HG03354 (cell line): Measurements from ENCODE around the gene KIF6.

Experiments
- ATAC-seq: cut with Tn5 transposase; IDR thresholded peaks from one replicate; pipeline ENCODE4 v1.9.1; 2021; ENCODE audit warnings: mild to moderate bottlenecking; ENCODE audit not compliant: unreplicated experiment, poor library complexity, severe bottlenecking

Gene KIF6

DNA sequence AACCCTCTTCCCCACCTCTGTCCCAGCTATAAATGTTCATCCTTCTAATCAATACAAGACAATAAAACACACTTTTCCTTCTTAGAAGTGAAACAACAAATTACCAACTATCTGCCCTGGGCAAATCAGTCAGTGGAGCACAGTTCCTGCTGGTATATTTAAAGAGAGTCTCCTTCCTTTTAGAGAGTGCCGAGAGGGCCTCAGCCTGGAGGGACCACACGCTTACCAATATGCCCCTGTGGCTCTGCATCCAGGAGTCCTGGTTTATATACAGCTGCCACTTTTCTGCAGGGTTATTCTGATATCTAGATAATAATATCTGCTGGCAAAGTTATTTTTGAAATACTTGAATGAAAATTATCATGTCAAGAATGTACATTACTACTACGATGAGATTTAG, 315.3 kb downstream of the KIF6 start:
- ATAC-seq: no peak

DNA sequence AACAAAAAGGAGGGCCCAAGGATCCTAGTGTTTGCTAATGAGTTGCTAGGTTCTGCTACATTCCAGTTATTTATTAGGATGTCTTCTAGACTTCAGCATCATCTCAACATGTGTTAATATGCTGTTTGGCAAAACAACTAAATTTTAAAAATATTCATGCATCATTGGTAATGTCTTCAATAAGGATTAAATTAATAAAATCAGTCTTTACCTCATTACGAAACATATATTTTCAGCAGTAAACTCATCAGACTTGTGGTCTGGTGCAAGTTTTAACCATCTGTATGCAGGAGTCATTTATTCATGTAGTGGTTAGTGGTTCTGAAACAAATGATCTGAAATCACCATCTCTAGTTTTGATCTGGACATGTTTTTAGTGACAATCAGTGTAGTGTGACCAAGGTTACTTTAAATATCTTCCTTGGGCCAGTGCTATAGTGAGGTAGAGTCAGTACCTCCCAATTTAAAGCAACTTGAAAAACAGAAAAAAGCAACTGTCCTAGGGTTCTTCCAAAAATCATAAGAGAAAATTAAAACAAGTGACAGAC, 317.7 kb downstream of the KIF6 start:
- peak; percentile 81 for ATAC-seq

DNA sequence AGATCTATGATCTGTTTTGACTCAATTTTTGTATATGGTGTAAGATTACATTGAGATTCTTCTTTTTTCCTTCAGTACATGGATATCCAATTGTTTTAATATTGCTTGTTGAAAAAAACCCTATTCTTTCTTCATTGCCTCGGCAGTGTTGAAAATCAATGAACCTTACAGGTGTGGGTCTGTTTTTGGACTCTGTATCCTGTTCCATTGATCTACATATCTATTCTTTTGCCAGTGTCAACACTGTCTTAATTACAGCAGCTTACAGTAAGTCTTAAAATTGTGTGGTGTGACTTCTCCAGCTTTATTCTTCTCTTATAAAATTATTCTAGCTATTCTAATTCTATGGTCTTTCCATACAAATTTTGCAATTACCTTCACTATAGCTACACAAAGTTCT, 320.9 kb downstream of the KIF6 start:
- ATAC-seq: no peak

DNA sequence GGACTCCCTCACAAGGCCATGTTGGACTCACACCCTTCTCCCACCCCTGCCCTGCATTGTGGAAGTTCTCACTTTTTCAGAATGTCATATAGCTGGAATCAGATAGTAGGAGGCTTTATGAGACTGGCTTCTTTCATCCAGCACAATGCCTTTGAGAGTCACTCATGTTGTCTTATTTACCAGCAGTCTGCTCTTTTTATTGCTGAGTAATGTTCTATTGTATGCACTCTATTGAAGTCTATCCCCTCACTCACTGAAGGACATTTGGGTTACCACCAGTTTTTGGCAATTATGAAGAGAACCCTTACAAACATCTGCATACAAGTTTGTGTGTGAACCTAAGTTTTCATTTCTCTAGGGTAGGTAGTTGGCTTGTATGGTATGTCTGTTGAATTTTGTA, 321.9 kb downstream of the KIF6 start:
- ATAC-seq: no peak

DNA sequence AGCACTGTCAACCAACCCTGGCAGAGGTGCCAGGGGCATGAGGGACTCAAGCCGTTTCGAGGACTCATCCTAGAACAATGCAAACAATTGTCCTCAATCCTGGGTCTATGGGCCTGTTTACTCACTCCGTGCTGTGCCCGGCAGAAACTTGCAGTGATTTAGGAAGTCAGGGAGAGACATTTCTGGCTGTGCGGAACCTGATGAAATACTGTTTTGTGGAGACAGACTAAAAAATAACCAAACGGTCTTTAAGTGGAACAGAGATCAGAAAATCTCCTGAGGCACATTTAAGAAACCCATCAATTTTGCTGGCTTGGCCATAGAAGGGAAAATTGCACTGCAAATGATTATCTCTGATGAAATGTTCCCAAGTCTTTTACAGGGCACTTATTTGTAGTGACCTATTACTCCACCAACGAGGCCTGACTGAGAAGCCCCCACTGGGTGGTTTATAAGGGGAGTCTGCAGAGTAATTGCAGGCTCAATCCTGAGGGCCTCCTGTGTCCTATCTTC, 322.9 kb downstream of the KIF6 start:
- ATAC-seq: no peak

DNA sequence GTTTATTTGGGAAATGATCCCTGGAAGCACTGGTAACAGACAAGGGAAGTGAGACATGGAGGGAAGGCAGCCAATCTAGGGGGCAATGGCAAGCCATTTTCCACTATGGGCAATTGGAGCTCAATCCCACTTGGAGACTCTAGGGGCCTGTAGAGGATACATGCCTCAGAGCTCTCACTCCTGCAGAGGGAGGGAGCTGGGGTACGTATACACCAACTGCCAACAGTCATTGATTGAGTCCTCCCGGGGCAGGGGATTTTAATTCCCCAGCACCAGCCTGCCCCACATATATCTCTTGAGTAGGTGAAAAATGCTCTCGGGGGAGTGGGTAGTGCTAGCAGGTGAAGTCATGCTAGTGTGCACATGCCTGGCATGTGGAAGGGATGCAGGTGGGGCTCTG, 323.8 kb downstream of the KIF6 start:
- ATAC-seq: no peak

DNA sequence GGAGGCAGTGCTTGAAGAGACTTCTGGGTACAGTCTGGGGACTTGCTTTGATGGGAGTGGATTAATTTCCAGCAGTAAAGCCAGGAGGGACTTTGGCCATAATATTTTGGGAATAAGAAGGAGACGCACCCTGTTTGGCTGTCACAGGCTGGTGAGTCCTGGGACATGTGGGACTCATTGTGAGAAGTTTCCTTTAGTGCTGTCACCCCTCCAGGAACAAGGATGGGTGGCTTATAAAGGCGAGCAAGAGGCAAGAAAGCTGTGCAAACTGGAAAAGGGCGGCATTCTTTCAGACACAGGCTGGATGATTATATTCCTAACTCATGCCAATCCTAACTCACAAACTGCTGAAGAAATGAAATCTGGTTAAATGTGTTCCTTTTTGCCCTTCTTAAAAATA, 325.2 kb downstream of the KIF6 start:
- ATAC-seq: no peak

DNA sequence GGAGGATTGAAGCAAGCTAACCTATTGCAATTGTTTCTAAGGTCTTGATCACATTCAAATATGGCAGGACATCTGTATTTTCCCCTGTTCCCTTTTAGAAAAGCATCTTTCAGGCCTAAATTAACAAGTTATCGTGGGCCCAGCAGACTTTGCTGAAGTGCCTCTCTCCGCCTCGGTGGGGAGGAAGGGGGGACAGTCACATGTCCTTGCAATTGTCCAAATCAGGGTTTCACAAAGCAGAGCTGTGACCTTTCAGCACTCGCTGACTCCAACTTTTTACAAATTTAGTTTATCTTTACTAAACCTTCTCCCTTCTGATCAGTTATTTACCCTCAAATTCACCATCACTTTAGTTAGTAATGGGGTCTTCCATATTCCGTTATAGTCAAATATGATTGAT, 328.4 kb downstream of the KIF6 start:
- no peak for ATAC-seq

DNA sequence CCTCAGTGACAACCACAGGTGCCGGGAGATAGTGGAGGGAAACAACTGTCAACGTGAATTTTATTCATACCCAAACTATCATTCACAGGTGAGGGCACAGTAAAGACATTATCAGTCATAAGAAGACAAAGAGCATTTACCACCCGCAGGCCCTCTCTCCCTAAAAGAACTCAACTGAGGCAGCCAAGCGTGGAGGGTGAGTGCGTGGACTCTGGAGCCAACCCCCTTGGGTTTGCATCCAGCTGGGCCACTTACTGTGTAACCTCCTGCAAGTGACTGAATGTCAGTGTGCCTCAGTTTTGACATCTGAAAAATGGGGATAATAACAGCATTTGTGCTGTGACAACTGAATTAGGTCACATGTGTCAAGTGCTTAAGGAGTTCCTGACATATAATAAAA, 332.1 kb downstream of the KIF6 start:
- ATAC-seq: no peak

DNA sequence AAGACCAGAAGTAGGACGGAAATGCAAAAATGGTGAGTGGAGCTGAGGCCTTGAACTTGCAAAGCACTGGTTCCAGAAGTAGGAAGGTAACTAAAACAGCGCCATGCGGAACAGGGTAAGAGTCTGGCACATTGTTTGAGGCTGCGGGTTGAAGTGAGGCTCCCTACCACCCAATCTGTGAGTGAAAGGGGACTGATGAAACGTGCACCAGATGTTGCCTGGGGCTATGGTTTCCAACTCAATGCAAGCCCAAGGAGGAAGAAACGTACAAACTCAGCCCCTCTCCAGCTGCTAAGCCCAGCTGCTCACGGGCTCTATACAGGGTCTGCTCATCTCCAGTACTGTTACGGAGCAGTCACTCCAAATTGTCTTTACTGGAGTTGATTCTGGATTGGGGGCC, 334.0 kb downstream of the KIF6 start:
- ATAC-seq: no peak

DNA sequence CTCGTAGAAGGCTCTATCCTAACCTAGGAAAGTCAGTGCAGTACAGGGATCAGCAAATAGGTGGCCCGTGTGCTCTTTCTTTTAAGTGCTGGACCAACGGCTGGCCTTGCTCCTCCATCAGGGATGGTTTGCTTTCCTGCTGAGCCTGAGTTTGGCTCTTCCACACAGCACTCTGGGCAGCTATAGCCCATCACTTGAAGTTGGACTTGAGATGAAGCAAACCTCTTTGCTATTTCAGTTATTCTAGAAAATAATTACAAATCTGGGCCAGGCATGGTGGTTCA, 335.8 kb downstream of the KIF6 start:
- ATAC-seq: no peak

DNA sequence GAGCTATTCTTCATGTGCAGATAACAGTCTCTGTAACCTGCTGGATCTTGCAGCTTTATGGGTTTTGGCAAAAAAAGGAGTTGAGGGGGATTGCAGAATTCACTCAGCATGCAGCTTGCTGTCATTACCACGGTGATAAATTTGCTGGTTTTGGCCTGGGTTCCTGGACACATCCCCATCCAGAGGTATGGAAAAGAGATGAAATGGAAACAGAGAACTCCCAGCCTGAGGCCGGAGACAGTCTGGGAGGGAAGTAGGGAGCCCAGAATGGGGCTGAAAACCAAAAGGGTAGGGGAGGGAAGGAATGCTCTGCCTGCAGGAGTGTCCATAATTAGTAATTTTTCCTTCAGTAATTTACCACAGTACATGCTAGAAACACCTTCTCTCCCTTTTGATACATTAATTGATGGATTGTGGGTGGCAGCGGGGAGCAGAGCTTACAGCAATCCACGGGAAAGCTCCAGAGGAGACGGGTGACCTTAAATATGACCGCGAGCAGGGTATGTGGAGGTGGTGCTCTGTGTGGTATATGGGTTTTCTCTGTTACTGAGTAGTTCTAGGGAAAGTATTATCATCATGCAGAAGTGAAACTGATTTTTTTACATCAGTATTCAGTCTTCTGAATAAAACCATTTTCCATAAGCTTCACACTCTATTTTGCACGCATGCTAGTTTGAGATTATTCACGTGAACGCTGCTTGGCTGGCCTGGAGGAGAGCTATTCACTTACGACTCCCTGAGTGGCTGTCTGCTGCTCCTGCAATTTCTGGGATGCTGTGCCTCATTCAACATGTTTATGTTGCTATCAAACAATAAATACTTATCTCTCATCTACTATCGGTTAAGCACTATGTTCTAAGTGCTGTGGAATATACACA, 336.4 kb downstream of the KIF6 start:
- peak; percentile 44 for ATAC-seq

DNA sequence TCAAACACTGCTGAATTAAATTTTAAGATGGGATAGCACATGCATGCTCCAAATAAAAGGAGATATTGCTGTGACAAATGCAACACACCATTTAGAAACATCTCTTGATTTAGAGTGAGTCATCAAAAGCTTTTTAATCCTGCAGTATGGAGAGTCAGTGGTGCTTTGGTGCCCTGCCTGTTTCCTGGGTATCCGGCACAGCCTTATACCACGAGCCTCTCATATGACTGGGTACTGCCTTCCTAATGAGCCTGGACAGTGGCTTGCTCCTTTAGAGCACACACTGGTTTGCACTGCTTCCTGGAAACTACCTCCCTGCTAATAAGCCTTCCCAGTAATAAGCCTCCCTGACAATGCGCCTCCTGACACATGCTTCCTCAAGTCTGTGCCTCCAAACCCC, 337.4 kb downstream of the KIF6 start:
- no peak for ATAC-seq

DNA sequence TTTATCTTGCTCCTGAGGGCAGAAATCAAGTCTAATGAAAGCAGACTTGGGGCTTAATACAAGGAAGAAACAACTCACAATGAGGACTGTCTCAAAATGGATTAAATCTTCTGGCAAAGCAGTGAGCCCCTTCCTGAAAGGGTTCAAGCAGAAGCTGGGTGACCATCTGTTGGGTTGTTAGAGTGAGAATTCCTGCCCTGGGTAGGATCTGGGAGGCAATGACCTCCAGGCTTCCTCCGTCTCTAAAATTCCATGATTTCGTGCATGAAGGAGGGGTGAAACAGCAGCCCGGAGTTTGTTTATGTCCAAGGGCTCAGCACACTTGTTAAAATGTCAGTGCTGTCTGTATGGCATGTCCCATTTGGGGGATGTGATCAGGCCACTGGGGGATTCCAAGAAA, 338.7 kb downstream of the KIF6 start:
- ATAC-seq: no peak

DNA sequence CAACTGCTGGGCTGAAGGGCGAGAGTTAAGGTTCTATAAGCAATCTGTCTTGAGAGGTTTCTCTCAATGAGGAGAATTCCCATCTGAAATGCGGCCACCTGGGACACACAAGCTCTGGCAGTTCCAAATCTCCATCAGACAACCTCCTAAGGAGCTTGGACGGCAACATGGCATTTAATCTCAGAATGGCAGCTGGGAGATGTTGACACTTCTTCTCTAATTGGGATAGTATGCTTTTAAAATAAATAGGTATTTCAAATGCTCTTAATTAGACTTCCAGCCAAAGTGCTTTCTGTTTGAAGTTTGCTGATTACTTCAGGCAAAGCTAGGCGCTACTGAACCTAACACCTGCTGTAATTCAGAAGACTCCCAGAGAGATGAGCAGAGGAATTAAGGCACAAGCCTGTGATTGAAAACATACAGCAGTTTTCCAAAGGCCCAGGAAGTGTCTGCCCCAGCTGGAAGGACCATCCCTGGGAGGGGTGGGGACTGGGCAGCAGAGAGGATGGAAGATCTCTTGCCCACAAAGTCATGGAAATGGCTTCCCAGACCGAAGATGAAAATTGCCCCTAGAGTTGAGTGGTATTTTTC, 343.6 kb downstream of the KIF6 start:
- ATAC-seq: no peak

DNA sequence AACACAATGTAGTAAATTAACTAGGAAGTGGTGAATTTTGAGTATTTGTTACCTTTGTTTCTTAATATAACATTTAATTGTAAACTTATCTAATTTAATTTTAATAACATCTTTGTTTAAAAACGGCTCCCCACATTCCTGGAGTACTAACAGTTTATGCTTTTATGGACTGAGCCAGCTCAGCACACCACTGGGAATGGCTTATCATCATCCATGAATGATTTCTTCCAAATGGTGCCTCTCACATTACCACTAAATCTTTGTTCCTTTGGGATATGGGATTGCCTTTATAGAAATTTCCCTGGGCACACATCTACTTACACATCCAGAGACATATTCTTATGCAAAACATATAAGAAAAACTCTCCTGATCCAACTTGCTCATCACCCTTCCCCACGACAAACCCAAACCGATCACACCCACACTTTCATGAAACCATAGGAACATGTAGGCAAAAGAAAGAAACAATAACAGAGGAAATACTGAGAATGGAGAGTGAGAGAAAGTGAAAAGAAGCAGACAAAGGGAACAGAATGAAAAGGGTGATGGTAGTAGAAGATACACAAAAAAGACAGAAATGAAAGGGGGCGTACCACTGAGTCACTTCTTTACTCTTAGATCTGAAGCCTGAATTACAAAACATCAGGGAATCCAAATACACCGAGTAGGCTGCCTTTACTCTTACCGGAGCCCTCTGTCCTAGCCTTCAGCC, 344.2 kb downstream of the KIF6 start:
- no peak for ATAC-seq

DNA sequence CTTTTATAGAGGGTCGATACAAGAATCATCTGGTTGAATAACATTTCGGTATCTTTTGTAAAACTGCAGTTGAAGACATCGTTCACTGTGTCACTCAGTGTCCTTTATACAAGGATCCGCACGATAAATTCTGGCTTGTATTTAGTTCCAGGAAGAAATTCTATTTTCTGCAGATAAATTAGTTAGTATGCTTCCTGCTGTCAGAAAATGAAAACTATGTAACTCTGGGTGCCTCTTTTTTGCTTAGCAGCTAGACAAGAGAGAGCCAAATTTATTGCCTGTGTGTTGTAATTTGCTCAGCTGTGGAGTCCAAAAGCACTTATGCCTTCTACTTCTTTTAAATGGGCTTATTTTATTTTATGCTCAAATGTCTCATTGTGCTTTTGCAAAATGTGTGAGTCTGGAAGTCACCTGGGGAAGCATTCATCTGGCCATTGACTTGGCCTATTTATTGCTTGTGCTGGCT, 346.2 kb downstream of the KIF6 start:
- ATAC-seq: no peak

DNA sequence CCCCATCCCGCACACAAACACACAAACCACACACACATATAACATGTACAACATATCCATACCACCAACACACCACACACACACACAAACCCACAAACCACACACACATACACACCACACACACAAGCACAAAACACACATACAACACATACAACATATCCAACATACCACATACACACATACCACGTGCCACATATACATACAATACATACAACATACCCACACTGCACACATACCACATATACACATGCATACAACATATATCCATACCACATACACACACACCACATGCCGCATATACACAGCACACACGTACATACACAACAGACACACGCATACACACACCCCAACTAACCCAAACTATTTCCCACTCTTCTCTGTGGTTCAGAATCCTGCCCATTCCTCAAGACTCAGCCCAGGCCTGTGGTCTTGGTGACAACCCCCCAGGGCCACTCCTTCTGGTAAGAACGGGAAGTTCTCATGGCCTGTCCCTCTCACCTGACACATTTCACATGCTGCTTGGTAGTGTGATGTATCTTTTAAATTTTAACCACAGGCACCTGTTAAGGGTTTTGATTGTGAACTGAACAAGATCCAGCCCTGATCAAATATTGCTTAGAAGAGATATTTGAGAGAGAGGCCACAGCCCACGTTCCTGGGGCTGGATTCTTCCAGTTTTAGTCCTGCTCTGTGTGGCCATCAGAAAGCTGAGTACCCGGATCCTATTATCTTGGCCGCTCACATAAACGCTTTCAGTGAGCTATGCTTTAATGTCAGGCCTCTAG, 346.8 kb downstream of the KIF6 start:
- no peak for ATAC-seq

DNA sequence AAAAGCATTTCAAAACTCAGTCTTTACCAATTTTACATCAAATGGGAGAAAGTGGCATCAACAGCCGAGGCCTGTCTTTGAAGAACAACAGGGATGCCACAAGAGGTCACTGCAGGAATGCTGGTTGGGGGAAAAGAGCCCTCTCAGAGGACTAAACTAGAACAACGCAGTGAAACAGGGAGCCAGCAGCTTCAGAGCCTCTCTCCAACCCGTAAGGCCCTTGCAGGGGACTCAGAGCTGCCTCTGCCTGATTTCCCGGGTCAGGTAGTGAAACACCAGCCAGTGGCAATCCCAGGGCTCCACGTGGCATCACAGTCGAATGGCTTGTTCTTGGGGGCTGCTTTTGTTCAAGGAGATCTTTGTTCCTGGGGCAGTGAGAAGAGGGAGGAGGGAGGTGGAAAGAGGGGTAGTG, 347.7 kb downstream of the KIF6 start:
- ATAC-seq: no peak

DNA sequence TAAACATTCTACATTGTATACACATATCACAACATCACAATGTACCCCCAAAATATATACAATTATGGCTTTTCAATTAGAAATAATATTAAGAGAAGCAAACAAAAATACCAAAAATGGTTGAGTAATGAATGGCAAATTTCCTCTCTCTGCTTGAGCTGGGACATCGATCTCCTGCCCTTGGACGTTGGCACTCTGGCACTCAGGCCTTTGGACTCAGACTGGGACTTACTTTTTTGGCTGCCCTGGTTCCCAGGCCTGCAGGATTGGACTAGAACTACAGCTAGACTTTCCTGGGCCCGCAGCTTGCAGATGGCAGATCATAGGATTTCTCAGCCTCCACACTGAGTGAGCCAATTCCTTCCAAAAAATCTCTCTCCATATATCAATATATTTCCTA, 349.8 kb downstream of the KIF6 start:
- no peak for ATAC-seq
